Germinal center (tissue), 1 donor: Measurements from ENCODE around the gene ARHGEF10L.

ENCODE experiments used
- DNase-seq: peaks from one replicate; pipeline ENCODE4 v3.0.0; 2012; ENCODE audit warnings: mixed read lengths, low spot score

ARHGEF10L gene

DNA sequence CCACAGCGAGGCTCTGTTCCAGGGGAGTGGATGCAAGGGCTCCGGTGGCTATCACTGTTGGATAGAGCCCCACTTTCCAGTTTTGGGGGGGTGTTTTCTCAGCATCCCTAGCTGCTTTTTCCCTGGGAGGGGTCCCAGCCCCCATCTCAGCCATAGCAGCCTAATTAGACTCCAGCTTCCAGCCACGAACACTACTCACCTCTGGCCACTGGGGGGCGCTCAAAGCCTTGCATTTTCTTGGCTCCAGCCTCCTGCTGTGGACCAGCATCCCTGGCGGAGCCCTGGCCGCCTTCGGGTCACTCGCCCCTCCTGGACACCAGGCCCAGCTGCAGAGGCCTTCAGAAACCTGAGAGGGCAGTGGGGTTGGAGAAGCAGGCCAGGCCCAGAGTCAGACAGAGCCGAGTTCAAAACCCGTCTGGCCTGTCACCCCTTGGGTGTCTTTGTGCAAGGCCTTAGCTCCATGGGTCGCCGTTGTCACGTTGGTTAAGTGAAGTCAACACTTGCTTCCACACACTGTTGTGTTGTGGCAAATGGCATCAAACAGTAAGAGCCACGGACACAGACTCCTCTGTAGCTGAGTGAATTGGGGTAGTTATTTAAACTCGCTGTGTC lies 122.2 kb downstream of the ARHGEF10L start:
- DNase-seq: peak; percentile 65

GRCh38 chr1:17662296-17662695 lies 122.8 kb downstream of the ARHGEF10L start:
- DNase-seq: no peak

- DNase-seq: no peak
Measured at GRCh38 chr1:17662786-17663185, 123.3 kb downstream of the ARHGEF10L start.

GRCh38 chr1:17663646-17664045 lies 124.1 kb downstream of the ARHGEF10L start:
- no peak for DNase-seq

GRCh38 chr1:17664322-17664721 lies 124.8 kb downstream of the ARHGEF10L start:
- no peak for DNase-seq

- no peak for DNase-seq
Measured at GRCh38 chr1:17665054-17665453, 125.6 kb downstream of the ARHGEF10L start.

DNA sequence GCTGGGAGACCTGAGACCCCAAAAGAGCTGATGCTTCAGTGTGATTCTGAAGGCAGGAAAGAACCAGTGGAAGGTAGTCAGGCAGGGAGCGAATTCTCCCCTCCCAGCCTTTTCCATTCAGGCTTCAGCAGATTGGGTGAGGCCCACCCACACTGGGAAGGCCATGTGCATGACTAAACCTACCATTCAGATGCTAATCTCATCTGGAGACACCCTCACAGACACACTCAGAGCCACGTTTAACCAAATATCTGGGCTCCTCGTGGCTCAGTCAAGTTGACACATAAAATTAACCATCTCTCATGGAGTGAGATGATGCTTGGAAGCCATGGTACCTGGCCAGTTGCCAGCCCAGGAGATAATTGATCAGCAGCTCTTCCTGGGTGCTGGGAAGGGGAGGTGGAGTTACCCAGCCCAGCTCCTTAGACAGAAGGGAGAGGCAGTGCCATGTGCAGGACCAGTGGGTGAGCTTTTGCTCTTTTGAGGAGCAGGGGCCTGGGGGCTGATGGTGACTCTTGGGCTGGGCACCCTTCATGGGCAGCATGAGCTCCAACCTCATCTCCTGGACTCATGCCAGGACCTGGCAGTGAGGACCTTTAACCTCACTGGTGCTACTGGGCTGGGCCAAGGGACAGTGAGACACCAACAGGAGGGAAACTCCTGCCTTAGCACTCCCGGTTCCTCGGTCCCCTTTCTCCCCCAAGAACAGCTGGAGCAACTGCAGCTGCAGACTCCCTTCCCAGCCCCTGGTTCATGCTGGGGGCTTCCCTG lies 126.6 kb downstream of the ARHGEF10L start:
- no peak for DNase-seq

DNA sequence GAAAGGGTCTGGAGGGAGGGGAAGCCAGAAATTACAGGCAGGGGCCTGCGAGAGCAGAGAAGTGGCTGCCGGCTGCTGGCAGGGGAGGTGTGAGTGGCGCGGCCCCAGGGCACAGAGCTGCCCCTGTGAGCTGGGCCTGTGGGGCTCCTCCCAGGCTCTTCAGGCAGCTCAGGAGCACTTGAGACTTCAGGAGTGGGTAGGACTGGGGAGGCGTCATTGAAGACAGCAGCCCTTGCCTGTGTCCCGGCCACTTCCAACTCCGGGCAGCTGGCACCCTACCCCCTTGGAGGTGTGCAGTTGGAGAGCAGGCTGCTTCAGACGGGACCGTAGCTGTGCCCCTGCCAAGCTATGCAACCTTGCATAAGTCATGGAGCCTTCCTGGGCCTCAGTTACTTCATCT lies 128.1 kb downstream of the ARHGEF10L start:
- DNase-seq: no peak

DNA sequence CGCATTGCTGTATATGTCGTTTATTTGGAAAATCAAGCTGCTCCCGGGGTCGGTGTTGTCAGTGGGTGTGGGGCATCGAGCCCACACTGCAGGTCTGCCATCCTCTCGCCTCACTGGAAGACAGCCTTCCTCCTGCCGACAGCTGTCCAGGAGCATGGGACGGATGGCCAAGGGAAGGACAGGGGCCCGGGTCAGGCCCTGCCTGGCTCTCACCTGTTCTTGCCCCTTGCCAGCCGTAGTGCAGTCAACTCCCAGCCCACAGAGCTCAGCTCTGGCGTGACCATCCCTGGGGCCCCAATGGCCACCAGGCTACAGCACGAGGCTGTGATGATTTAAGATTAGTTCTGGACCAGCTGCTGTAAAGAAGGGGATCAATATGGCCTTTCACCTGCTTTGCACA lies 128.7 kb downstream of the ARHGEF10L start:
- DNase-seq: no peak

DNA sequence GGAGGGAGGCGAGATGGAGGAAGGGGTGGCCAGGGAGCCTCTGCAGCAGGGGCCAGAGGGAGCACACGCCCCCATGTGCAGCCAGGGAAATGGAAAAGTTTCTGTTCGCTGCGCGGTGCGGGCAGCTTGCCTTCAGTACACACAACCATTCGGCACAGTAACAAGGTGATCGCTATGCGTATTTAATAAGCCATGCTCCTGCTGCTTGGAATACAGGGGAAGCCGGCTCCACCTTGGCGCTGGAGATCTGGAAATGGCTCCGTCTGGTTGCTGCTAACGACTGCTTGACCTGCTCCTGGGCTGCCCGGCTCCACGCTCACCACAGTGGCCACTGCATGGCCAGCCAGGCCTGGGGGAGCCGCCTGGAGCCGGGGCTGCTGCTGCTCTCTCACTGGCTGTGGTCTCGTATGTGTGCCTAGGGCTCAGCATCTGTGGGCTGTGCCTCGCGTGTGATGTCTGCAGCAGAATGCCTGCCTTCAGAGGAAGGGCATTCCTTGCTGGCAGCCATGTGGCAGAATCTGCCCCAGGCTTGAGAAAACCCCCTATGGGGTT lies 129.2 kb downstream of the ARHGEF10L start:
- no peak for DNase-seq

DNA sequence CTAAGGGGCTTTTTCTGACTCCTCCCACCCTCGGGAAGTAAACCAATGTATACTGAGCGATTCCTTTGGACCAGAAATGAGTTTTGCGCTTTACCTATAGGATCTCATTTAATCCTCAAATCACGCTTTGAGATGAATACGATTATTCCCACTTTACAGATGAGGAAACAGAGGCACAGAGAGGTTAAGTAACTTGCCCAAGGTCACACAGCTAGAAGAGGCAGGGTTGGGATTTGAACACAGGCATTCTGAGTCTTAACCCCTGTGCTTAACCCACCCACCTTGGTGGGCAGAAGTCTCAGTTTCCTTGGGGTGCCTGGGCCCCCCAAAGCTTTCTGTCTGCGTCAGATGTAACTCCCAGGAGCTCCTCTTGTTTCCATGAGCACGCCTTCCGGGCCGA lies 129.8 kb downstream of the ARHGEF10L start:
- DNase-seq: no peak

DNA sequence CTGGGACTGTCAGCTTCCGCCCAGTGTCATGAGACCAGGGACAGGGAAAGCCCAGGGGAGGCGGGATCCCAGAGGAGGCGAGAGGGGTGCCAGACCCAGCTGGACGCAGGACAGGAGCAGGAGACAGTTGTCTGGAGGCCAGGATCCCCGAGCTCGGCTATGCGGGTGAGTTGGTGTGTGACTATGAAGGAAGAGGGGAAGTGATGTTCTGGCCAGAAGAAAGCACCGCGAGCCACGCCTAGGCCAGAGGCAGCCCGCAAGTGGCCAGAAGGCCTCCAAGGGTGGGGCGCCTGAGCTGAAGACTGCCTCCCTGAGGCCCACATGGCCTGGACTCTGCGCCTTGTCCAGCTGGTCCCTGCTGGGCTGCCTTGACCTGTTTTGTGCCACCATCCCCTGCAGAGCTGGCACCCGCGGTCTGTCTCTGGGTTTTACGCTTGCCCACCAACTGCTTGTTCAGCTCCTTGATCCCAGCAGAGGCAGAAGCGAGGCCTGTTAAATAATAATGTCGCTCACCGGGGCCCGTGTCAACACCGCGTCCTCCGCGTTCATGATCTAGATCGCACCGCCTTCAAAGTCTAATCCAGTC lies 130.5 kb downstream of the ARHGEF10L start:
- no peak for DNase-seq

GRCh38 chr1:17670587-17671313 lies 131.3 kb downstream of the ARHGEF10L start:
- DNase-seq: no peak

- DNase-seq: no peak
Measured at GRCh38 chr1:17671314-17671705, 131.8 kb downstream of the ARHGEF10L start.

- DNase-seq: peak; percentile 16
Measured at GRCh38 chr1:17671741-17672140, 132.2 kb downstream of the ARHGEF10L start.

DNA sequence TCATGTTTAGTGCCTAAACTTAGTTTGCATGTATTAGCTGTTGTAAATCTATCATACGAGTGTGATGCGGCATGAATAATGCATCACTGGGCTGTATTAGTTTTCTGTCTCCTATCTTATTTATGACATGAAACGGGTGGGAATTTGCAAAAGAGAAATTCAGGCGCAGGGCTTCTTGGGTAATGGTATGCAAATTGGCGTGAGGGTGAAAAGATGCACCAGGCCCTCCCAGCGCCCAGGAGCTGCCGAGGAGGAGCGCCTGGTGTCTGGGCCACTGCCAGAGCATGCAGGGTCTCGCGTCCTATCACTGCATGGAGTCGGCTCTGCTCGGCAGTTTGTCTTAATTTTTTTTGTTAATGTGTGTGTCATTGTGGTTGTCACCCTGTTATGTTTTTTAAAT lies 132.7 kb downstream of the ARHGEF10L start:
- DNase-seq: no peak

DNA sequence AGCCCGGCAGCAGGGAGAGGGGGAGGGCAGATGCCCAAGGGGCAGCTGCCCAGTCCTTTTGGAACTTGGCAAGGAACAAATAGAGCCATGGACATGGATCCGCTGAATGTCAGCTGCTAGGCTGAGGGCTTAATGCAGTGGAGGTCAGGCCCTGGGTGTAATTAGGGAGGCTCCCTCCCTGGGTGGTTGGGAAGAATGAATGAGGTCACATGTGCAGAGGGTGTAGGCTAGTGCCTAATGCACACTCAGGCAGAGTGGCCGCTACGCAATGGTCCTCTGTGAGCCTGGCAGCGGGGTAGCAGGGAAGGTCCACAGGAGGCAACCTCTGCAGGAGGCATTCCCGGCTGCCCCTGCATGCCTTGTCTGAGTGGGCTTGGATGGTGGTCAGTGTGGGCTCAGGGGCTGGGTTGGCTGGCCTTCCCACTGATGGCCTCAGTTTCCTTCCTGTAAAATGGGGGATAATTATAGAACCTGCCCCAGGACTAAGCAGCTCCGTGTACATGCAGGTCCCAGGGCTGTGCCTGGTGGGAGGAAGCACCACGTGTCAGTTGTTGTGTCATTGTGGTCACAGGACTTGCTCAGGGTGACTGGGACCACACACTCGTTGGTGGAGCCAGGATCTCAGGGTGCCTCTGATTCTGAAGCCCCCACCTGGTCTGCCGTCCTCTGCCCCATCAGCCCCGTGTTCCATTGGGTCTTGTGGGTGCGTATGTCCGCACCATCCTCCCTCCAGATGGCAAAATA lies 134.0 kb downstream of the ARHGEF10L start:
- no peak for DNase-seq

- no peak for DNase-seq
Measured at GRCh38 chr1:17674726-17675500, 135.4 kb downstream of the ARHGEF10L start.

GRCh38 chr1:17675744-17676143 lies 136.2 kb downstream of the ARHGEF10L start:
- DNase-seq: no peak

- DNase-seq: no peak
Measured at GRCh38 chr1:17676387-17677060, 137.0 kb downstream of the ARHGEF10L start.
